HG03045 (cell line): Measurements from ENCODE around the gene IGDCC3.

ENCODE experiments used
- ATAC-seq: cut with Tn5 transposase; IDR thresholded peaks from one replicate; pipeline ENCODE4 v1.9.1; 2021; ENCODE audit warnings: mild to moderate bottlenecking, moderate library complexity; ENCODE audit not compliant: unreplicated experiment

IGDCC3 gene

DNA sequence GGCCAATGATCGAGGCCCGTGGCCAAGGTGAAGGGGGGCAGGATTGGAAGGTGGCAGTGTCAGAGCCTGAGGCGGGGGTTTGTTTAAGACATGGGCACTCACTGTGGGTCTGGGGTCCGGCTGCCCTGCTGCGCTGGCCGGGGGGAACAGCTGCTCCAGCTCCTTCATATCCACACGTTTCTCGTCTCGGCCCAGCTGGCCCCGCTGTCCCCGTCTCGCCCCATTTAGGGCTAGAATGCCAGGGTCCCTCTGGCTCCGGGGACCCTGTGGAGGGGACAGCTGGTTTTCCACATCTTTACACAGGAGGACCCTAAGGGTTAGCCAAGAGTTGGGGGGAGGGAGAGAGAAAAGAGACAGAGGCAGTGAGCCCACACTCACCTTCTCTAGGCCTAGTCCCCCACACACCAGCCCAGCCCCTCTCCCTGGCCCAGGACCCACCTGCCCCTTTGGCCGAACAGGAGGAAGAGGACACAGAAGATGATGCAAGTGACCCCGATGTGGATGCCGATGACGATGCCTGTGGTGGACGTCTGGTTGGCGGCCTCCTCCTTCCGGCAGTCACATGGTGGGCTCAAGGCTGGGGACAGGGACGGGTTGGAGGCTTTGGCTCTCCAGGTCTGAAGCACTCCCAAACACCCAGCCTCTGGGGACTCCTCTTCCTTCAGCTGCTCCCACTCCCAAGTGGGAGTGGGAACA is 48.4 kb downstream of the IGDCC3 start:
- ATAC-seq = no peak

DNA sequence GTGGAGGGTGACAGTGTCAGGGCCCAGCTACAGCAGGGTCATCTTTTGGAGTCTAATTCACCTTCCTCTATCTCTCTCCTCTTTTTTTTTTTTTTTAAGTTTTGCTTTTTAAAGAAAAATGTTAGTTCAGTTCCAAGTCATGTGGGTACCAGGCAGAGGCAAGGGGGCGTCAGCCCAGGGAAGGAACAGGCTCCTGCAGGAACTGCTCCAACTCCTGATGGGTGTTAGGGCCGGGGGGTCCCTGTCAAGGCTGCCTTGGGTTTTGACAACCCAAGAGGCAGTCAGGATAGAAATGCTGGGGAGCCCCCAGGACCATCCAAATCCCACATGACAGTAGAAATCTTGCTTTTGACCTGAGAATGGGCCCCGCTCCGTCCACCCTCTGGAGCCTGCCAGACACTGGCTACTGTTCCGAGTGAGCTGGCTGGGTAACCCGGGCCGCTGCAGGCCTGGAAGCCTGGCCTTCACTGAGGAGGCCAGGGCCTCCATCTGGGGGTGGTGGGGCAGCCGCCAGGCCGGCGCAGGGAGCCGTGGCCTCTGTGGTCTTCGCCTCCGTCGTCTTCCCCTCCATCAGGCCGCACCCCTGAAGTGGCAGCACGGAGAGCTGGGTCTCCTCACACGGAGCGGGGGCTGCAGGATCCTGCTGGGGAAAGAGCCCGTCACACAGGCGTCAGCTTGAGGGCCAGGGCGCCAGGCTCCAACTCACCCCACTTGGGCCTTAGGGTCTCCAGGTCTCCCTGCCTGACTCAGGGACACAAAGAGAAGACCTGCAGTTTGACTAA is 49.1 kb downstream of the IGDCC3 start:
- ATAC-seq = no peak

DNA sequence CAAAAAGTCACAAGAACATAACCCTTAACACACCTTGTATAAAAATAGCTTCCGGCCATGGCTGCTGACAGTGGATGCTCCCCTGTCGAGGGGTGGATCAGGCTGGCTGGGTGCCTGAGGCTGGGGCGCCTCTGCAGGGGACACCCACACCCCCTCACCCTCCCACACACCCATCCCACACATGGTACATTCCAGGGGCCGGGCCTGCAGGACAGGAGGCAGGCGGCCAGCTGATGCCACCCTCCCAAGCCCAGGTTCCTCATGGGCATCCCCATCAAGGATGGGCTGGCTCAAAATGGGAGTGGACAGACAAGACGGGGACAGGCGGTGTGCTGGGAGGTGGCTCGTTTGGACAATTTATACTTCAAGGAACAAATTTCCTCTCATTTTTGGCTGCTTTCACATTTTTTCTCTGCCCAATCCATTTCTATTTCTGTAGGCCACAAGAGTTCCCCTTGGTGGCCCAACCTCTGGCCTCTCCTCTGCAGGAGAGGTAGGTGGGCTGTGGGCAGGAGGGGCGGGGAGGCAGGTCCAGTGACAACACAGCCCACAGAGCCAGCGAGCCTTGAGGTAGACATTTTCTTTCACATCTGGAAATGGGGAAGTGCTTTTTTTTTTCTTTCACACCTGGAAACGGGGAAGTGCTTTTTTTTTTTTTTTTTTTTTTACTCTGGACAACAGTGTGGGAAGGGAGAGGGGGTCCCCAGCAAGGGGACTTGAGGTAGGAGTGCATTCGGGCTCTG is 50.0 kb downstream of the IGDCC3 start:
- ATAC-seq = no peak

GRCh38 chr15:65326818-65327217 is 51.0 kb downstream of the IGDCC3 start:
- no peak for ATAC-seq

DNA sequence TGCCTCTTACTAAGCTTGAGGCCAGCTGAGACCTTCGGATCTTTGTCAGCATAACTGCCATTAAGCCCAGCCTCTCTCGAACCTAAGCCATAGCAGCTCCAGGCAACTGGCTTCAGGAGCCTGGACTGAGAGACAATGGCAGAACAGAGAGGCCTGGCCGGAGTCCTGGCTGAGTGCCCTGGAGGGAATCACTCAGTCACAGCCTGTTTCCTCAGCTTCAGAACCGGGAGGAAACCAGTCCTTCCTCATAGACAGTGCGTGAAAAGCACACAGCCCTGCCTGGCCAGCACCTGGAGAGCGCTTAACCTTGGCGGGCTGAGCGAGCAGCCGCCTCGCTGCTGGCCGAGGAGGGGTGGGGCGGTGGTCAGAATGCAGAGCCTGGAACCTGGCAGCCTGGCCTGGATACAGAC is 51.7 kb downstream of the IGDCC3 start:
- no peak for ATAC-seq

DNA sequence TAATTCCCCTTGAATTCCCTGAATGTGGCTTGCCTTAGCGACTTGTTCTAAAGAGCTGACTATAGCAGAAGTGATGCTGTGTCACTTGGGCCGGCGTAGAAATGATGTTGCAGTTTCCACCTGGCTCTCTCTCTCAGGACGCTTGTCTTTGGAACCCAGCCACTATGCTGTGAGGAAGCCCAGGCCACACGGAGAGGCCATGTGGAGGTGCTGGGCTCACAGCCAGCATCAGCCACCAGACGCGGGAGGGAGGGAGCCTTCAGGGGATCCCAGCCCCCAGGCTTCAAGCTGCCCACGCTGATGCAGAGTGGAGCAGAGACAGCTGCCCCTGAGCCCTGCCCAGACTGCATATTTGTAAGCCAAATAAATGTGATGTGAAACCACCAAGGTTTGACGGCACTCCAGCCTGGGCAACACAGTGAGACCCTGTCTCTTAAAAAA is 54.7 kb downstream of the IGDCC3 start:
- ATAC-seq = no peak

- ATAC-seq = no peak
Measured at GRCh38 chr15:65318870-65319356, 58.9 kb downstream of the IGDCC3 start.

- no peak for ATAC-seq
Measured at GRCh38 chr15:65312400-65312916, 65.3 kb downstream of the IGDCC3 start.

GRCh38 chr15:65311760-65312159 is 66.0 kb downstream of the IGDCC3 start:
- ATAC-seq = no peak

- no peak for ATAC-seq
Measured at GRCh38 chr15:65310431-65311137, 67.2 kb downstream of the IGDCC3 start.

DNA sequence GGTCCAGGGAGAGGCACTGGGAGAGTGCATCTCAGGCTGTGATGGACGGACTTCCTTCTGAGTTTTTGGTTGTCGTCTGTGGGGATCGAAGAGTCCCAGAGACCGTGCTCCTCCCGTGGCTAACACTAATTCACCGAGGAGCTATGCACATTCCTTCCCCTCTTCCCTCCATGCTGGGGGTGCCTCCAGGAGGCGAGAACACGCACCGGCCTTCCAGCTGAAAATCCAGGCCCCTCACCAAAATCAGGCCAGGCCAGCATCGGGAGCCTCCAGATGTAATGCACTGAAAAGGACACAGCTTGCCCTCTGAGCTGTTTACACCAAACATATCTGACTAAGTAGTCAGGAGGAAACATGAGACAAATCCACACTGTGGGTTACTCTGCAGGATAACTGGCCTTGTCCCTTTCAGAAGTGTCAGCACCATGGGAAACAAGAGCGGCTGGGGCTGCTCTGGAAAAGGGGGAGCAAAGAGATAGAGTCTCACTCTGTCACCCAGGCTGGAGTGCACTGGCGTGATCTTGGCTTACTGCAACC is 67.9 kb downstream of the IGDCC3 start:
- ATAC-seq = no peak

- no peak for ATAC-seq
Measured at GRCh38 chr15:65307978-65308377, 69.8 kb downstream of the IGDCC3 start.

- ATAC-seq = no peak
Measured at GRCh38 chr15:65306551-65306950, 71.3 kb downstream of the IGDCC3 start.

DNA sequence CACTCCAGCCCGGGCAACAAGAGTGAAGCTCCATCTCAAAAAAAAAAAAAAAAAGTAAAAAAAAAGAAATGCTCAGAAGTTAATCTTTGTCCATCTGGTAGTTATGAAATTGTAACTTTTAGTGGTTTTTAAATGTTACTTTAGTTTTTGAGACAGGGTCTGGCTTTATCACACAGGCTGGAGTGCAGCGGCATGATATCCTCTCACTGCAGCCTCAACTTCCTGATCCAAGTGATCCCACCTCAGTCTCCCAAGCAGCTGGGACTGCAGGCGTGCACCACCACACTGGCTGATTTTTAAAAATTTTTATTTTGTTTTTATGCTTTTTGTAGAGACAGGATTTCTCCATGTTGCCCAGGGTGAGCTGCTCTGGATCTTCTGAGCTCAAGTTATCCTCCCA is 72.0 kb downstream of the IGDCC3 start:
- no peak for ATAC-seq

DNA sequence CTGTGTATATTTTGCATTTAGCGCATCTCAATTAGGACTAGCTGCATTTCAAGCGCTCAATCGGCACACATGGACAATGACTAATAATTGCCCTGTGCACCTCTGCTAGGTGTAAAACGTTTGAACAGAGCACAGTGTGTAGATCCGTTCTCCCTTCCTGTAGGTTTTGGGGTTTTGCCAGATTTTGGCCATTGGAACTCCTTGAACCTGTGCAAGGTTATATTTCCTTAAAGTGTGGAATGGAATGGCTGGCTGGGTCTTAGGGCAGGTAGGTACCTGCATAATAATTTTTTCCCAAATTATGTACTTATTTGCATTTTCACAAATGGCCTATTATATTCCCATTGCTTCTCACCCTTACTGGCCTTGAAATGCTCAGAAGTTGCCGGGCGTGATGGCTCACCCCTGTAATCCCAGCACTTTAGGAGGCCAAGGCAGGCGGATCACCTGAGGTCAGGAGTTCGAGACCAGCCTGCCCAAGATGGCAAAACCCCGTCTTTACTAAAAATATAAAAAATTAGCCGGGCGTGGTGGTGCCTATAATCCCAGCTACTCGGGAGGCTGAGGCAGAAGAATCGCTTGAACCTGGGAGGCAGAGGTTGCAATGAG is 72.5 kb downstream of the IGDCC3 start:
- no peak for ATAC-seq

DNA sequence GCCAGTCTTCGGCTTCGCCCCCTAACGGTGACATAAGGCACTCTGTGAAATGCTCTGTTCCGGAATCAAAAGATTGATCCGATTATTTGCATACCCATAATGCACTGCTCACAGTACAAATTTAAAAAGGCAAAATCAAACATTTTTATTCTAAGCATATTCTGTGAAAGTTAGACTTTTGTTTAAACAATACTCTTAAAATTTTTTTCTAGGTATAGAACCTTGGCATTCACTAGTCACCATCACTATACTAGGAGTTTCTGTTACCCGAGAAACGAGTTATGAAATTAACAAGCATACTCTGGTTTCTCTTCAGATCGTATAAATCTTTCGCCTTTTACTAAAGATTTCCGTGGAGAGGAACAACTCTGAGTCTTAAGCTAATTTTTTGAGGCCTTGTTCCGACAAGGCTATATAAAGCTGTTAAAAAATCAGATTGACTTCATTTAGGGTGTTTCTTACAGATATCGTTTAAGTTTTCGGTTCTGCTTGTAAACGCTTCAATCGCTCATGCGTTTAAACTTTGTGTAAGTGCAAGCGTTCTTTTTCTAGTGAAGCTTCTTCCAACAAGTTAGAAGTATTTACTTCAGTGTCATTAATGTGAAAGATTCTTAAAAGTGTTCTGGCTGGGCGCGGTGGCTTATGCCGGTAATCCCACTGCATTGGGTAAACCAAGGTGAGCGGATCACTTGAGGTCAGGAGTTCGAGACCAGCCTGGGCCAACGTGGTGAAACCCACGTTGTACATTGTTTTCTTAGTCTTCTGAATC is 73.2 kb downstream of the IGDCC3 start, which contains the start of gene RNU5B-1:
Gene RNU5B-1 (plus strand): TSS at position 297 of the 769 bp plus-strand sequence.
- ATAC-seq = peak; percentile 65

DNA sequence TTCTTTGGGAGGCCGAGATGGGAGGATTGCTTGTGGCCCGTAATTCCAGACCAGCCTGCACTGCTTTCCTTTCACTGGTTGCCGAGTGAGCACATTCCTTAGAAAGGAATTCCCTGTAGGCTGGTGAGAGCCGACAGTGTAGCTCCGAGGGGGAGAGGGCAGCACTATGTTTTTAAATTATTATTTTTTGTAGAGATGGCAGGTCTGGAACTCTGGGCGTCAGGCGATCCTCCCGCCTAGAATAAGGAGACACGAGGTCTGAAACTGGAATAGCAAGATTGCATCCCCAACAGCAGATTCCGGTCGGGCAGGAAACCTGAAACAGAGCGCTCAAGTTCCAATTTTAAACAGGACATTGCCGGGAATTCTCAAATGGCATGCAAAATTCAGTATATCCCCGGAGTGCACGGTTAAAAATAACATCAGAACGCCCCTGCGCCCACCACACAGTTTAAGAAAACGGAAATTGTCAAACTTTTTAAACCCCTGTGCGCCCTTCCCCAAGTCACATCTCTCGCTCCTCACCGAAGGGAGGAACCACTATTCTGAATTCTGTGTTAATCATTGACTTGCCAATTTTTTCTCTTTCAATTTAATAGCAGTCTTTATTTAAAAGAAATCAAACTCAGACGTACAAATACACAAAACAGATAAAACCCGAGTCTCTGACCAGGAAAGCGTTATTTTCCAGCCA is 74.0 kb downstream of the IGDCC3 start:
- peak; percentile 14 for ATAC-seq

DNA sequence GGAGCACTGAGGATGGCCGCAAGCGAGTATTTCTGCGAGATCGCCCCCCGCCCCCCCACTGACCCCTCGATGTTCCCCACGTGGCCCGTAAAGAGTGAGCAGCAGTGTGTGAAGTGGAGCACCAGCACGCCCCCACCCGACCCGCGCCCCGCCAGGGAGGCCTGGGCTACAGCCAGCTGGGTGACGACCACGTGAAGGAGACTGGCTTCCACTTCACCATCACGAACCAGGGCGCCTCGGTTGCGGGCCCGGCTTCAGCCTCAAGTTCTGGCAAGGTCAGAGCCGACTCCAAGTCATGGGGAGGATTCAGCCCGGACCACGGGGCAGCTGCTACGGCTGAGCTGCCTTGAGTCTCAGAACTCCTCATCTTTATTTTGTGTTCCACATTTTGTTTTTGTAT is 75.7 kb downstream of the IGDCC3 start:
- no peak for ATAC-seq
